ENCODE results near the gene ALG3. TPM values are rescaled to one million over a fixed set of nuclear protein-coding genes. Genes with fewer than 3 reads are reported as not detected.
A peak's percentile ranks its signal among the peaks of the same experiment; 100 is the strongest.

Gene ALG3
- total RNA-seq, 1 experiment from 2014 or later = 57.3 TPM

- no peak for TF ChIP-seq ZMAT4 (CRISPR knock-in tag; IDR thresholded peaks at IDR 0.05)
- no peak for TF ChIP-seq ZNF396 (CRISPR knock-in tag; IDR thresholded peaks at IDR 0.05; ENCODE audit: borderline replicate concordance)
- no peak for TF ChIP-seq CDX4 (CRISPR knock-in tag; IDR thresholded peaks at IDR 0.05; ENCODE audit: borderline replicate concordance)
- no peak for TF ChIP-seq NFE2L1 (CRISPR knock-in tag; IDR thresholded peaks at IDR 0.05)
- no peak for TF ChIP-seq ATF3 (CRISPR knock-in tag; conservative IDR thresholded peaks at IDR 0.05)
Measured at GRCh38 chr3:184275961-184276910, 27.5 kb upstream of the ALG3 start, which contains the start of gene ECE2 (continued).

- ATAC-seq = no peak; the same call in 1 of the 2 replicates
- no peak for TF ChIP-seq E2F5 (CRISPR knock-in tag; IDR thresholded peaks at IDR 0.05)
- no peak for TF ChIP-seq CDX4 (CRISPR knock-in tag; IDR thresholded peaks at IDR 0.05; ENCODE audit: borderline replicate concordance)
- TF ChIP-seq NR2C2 (CRISPR knock-in tag; IDR thresholded peaks at IDR 0.05) = no peak
- TF ChIP-seq MYBL2 (CRISPR knock-in tag; IDR thresholded peaks at IDR 0.05) = no peak
- no peak for TF ChIP-seq ATF3 (CRISPR knock-in tag; conservative IDR thresholded peaks at IDR 0.05)
- TF ChIP-seq STAT6 (CRISPR knock-in tag; conservative IDR thresholded peaks at IDR 0.05; ENCODE audit: low read depth) = no peak
- no peak for TF ChIP-seq TCF7 (CRISPR knock-in tag; IDR thresholded peaks at IDR 0.05; ENCODE audit: low read depth)
- TF ChIP-seq AFF4 (CRISPR knock-in tag; IDR thresholded peaks at IDR 0.05; ENCODE audit: borderline replicate concordance) = no peak
- TF ChIP-seq TEAD4 (CRISPR knock-in tag; IDR thresholded peaks at IDR 0.05) = no peak
- TF ChIP-seq ZNF281 (CRISPR knock-in tag; IDR thresholded peaks at IDR 0.05) = no peak
- TF ChIP-seq ZNF317 (CRISPR knock-in tag; IDR thresholded peaks at IDR 0.05; ENCODE audit: borderline replicate concordance, low read depth) = no peak
- no peak for TF ChIP-seq IRF2 (CRISPR knock-in tag; IDR thresholded peaks at IDR 0.05; ENCODE audit: borderline replicate concordance, low read depth)
- TF ChIP-seq GABPB1 (CRISPR knock-in tag; IDR thresholded peaks at IDR 0.05) = no peak
- no peak for TF ChIP-seq ZNF423 (CRISPR knock-in tag; IDR thresholded peaks at IDR 0.05)
- TF ChIP-seq ZNF121 (CRISPR knock-in tag; IDR thresholded peaks at IDR 0.05) = no peak
- TF ChIP-seq FOXP4 (CRISPR knock-in tag; IDR thresholded peaks at IDR 0.05) = no peak
Measured at GRCh38 chr3:184275381-184275701, 26.6 kb upstream of the ALG3 start.

More at GRCh38 chr3:184275381-184275701, 26.6 kb upstream of the ALG3 start:
- H3K27ac Mint-ChIP-seq = no peak overlapping the region
- H3K4me3 Mint-ChIP-seq = peak overlapping the region; percentile 74
- no peaks in the 10 kb centered on the region for H3K9me3 Mint-ChIP-seq
- no peaks in the 10 kb centered on the region for H3K36me3 Mint-ChIP-seq
- DNase-seq (ENCODE audit: low spot score) = no peak
- ChIA-PET POLR2A (no interaction called here), CTCF (interaction anchor here (0.8 to 1.0 kb wide), 2 partner anchors 10 to 15 kb away, joined by 3 read pairs; no protein-coding TSS in a partner anchor)
- H3K27me3 Mint-ChIP-seq (ENCODE audit: low read depth) = peaks cover 57% of the 10 kb centered on the region
- peaks cover 5% of the 10 kb centered on the region for H3K4me1 Mint-ChIP-seq

All from WTC11 (cell line).